Hepatocyte (in vitro differentiated cells): Measurements from ENCODE around the gene SLC44A5.

ENCODE experiments used
- EZH2 ChIP-seq: fragments of 200-600 bp; sonication (generic); IDR thresholded peaks from 2 replicates; pipeline ENCODE4 v1.6.1; 2016; ENCODE audit warnings: antibody characterized with exemption, mild to moderate bottlenecking, borderline replicate concordance
- EZH2phosphoT487 ChIP-seq: fragments of 200-600 bp; sonication (generic); IDR thresholded peaks from one replicate; pipeline ENCODE4 v1.6.1; 2018; ENCODE audit warnings: antibody characterized with exemption, mild to moderate bottlenecking, low read depth, moderate library complexity; ENCODE audit not compliant: unreplicated experiment, severe bottlenecking

DNA sequence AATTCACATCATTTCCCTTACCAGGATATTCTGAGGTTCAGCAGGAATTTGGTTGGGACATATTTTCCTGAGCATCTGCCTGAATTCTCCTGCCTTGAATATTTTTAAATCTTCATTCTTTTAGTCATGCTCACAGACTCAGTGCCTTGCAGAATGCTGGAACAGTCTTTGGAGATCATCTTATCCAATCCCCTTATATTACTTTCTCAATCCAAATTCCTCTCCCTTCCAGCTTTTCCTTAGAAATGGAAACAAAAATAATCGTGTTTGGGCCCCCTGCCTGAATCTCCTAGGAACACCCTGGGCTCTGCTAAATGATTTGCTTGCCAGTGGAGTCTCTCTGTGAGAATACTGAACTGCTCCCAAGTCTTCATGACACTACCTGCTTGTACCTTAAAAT lies 438.4 kb downstream of the SLC44A5 start:
- TF ChIP-seq EZH2phosphoT487 (no peak), EZH2 (no peak)
